Lower leg skin (tissue), 4 donors: Measurements from ENCODE around the gene SORCS2. TPM values are rescaled to one million over a fixed set of nuclear protein-coding genes. Genes with fewer than 3 reads are reported as not detected.

Experiments
- DNase-seq, 2 donors: peaks; one replicate each; pipeline ENCODE4 v3.0.0-alpha.2; 2019; ENCODE audit warnings: low spot score in 2 of 2
- H3K4me3 ChIP-seq: fragments of 200-600 bp; sonication (generic); 2 replicates; pipeline ENCODE4 v1.5.1; 2017; ENCODE audit warnings: mild to moderate bottlenecking, low read depth; ENCODE audit not compliant: poor library complexity, severe bottlenecking
- CTCF ChIP-seq, 3 donors: fragments of 450-650 bp; IDR thresholded peaks; one replicate each; pipeline ENCODE4 v1.5.1; 2016; ENCODE audit warnings: antibody characterized with exemption in 3 of 3, mild to moderate bottlenecking in 3 of 3, moderate library complexity in 2 of 3
- POLR2A ChIP-seq, 2 donors: fragments of 450-650 bp; IDR thresholded peaks; one replicate each; pipeline ENCODE4 v1.6.1; 2016 to 2017; ENCODE audit warnings: antibody characterized with exemption in 2 of 2, mild to moderate bottlenecking in 1 of 2, moderate library complexity in 1 of 2
- WGBS, 2 donors: methylation state at CpG; one replicate each; pipeline ENCODE4 v1.1.5; 2018; 5-methylcytosine and 5-hydroxymethylcytosine counted together
- intact Hi-C: fragments of 100-400 bp; cut with DNase I; formaldehyde crosslinking; loops from one replicate; pipeline ENCODE4 v1.15.0; 2023; ENCODE audit warnings: low total_unique reads
- total RNA-seq, 4 donors: library from RNA; depleted of rRNA; stranded (reverse); fragments of >200 nt; gene quantifications; one replicate each; pipeline ENCODE4 v1.1.0, GENCODE V29; 2016

SORCS2 gene
- total RNA-seq, 4 donors from 2014 or later, result 1.1 to 6.4 (median 1.5) TPM

- WGBS, 2 donors, result 87 to 88% methylated on average over 14 to 17 of the region's 17 CpGs
- no peak for DNase-seq
- TF ChIP-seq POLR2A (IDR thresholded peaks at IDR 0.05) (no peak), CTCF (IDR thresholded peaks at IDR 0.05) (no peak)
- H3K4me3 ChIP-seq, result no peak overlapping the region
- intact Hi-C loops, result no loop called here
Observed at GRCh38 chr4:7733201-7733600, 540.9 kb downstream of the SORCS2 start.

- H3K4me3 ChIP-seq, result no peak overlapping the region
- intact Hi-C loops, result no loop called here
- TF ChIP-seq CTCF (IDR thresholded peaks at IDR 0.05), result no peak
- TF ChIP-seq POLR2A (IDR thresholded peaks at IDR 0.05), result no peak
- 70 to 71% methylated on average over 25 to 26 of the region's 26 CpGs for WGBS, 2 donors
- DNase-seq, result no peak
Observed at GRCh38 chr4:7733801-7734650, 541.7 kb downstream of the SORCS2 start.

- no peak for TF ChIP-seq CTCF (IDR thresholded peaks at IDR 0.05)
- TF ChIP-seq POLR2A (IDR thresholded peaks at IDR 0.05), result no peak
- no peak for DNase-seq
- H3K4me3 ChIP-seq, result no peak overlapping the region
- intact Hi-C loops, result no loop called here
- 74 to 76% methylated on average over 20 of the region's 20 CpGs for WGBS, 2 donors
Observed at GRCh38 chr4:7734651-7735260, 542.4 kb downstream of the SORCS2 start.

- H3K4me3 ChIP-seq, result no peak overlapping the region
- 93% methylated on average over 5 of the region's 5 CpGs for WGBS, 2 donors
- intact Hi-C loops, result no loop called here
- TF ChIP-seq CTCF (IDR thresholded peaks at IDR 0.05) (no peak), POLR2A (IDR thresholded peaks at IDR 0.05) (no peak)
- no peak for DNase-seq
Observed at GRCh38 chr4:7735395-7735794, 543.1 kb downstream of the SORCS2 start.

- intact Hi-C loops, result no loop called here
- no peak for TF ChIP-seq POLR2A (IDR thresholded peaks at IDR 0.05)
- TF ChIP-seq CTCF (IDR thresholded peaks at IDR 0.05), result no peak
- DNase-seq, result no peak
- no peak overlapping the region for H3K4me3 ChIP-seq
- 73 to 81% methylated on average over 3 to 8 of the region's 8 CpGs for WGBS, 2 donors
Observed at GRCh38 chr4:7735961-7736360, 543.6 kb downstream of the SORCS2 start.
